LNCAP (cell line): ENCODE results near the gene RPS19.

ENCODE experiments used
- TF ChIP-seq, protein P1 (sequence below): fragments of 450-650 bp; IDR thresholded peaks from 2 replicates; pipeline ENCODE4 v1.5.1; 2017; ENCODE audit warnings: mild to moderate bottlenecking

The RPS19 gene

DNA sequence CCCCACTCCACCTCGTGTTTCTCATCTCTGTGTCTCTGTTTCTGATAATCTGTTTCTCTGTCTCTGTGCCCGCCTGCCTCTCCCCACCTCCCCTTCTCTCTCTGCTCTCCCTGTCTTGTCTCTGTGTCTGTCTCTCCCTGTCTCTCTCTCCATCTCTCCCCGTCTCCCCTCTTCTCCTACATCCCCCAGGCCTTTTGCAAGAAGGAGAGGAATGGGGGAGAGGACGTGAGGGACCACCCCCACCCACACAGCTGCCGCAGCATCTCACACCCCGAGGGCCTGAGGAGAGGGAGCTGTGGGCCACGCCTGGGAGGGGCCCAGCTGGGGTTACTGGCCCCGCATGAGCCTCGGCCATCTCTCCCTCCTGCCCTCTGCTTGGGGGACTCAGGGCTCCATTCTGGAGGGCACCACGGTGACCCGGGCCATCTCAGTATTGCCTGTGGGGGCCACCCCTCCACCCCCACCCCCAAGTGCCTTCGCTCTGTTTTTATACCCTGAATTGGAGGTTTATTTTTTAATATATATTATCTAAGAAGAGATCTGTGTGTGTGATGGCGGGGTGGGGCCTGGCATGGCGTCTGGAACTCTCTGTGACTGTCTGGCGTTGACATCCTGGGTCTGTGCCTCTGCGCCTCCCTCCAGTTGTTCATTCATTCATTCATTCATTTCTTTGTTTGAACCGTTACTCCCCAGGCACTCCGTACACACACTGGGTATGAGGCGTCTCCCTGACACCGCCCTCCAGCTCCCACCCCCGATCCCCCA is 47.0 kb downstream of the RPS19 start:
- TF ChIP-seq, protein P1, sequence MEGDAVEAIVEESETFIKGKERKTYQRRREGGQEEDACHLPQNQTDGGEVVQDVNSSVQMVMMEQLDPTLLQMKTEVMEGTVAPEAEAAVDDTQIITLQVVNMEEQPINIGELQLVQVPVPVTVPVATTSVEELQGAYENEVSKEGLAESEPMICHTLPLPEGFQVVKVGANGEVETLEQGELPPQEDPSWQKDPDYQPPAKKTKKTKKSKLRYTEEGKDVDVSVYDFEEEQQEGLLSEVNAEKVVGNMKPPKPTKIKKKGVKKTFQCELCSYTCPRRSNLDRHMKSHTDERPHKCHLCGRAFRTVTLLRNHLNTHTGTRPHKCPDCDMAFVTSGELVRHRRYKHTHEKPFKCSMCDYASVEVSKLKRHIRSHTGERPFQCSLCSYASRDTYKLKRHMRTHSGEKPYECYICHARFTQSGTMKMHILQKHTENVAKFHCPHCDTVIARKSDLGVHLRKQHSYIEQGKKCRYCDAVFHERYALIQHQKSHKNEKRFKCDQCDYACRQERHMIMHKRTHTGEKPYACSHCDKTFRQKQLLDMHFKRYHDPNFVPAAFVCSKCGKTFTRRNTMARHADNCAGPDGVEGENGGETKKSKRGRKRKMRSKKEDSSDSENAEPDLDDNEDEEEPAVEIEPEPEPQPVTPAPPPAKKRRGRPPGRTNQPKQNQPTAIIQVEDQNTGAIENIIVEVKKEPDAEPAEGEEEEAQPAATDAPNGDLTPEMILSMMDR, result no peak

DNA sequence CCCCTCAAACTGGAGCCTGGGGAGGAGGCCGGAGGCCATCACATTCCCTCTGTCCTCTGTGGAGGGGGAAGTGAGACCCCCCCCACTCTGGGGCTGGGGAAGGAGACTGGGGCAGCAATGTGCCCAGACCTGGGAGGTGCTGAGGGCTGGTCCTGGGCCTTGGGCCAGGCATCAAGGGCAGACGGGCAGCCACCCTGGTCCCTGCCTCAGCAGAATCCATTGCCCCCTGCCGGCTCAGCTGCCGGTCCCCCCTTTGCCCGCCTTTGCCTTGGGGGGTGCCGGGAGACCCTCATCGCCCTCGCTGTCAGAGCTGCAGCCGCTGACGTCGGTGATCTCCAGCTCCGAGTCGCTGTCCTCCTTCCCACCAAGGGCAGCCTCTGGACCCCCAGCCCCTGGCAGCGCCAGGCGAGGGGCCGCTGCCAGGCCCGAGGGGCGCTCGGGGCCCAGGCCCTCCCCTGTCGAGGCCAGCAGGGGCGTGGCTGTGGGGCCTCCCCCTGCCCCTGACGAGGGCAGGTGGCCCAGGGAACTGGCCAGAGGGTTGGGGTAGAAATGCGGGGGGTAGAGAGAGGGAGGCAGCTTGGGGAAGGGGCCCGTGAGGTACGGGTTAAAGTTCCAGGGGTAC is 48.0 kb downstream of the RPS19 start:
- TF ChIP-seq, protein P1, result no peak

DNA sequence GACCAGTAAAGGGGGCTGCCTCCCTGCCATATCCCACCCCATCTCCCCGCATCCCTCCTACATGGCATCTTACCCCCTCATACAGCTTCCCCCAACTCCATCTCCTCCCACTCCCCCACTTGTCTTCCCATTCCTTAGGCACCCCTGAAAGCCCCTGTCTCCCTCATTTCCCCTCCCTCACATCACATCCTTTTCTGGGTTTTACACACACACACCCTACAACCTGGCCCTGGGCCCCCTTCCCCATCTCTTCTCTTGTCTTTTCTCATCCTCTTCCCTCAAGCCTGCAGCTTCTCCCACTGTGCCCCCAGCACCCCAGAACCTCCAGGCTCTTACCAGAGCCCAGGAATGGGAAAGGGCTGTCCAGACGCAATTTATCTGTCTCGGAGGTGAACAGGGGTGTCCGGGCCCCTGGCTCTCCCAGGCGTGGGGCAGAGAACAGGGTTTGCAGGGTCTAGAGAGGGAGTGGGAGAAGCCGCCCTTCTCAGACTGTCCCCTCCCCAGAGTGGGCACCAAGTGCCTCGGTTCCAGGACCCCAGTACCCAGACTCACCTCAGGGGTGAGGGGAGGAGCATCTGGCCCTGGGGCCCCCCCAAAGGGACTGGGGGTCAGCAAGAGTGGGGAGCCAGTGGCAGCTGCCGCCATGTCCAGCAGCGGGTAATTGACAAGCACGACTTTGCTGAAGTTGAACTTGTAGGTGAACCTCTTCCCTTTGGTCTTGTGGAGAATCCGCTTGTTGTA is 48.8 kb downstream of the RPS19 start:
- TF ChIP-seq, protein P1, result no peak

DNA sequence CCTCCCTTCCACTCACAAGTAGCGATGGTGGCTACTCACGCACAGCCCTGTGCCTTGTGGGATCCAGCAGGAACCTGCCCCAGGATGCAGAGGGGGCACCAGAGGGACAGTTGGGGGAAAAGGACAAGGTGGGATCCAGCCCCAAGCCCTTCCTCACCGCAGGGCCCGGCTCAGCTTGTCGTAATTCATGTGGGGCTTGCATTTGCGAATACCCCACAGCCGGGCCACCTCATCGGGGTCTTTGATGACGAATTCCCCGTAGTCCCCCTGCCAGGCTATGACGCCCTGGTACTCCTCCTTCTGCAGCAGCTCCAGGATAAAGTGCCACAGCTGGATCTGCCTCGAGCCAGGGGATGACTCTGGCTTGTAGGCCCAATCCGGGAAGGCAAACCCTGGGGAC is 49.7 kb downstream of the RPS19 start:
- TF ChIP-seq, protein P1, result no peak

DNA sequence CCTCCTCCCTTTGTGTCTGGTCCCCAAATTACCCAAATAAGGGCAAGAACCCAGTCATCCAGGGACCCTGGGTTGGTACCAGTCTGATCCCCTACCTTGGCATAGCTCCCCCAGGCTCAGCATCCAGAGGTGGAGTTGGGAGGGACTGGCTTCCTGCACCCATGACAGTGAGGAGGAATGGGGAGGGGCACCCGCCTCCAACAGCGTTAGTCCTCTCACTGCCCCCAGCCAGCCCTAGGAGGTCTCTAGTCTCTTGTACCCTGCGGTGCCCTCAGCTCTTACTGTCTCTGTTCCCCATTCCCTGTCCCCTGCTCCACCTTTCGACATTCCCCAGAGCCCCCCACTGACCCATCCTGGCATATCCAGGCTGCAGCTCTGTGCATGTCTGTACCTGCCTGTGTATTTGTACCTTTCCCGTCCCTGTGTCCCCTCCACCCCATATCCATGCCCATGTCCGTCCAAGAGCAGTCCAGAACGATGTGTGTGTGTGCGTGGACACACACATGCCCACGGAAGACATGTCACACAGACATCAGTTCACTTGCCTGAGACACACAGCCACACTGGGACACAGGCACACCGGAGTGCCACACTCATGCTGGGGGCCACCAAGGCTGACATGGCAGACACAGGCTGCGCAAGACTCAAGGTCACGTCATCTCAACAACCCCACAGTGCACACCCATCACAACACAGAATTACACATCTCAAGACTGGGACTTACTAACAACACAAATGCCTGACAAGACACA is 50.4 kb downstream of the RPS19 start:
- TF ChIP-seq, protein P1, result no peak

DNA sequence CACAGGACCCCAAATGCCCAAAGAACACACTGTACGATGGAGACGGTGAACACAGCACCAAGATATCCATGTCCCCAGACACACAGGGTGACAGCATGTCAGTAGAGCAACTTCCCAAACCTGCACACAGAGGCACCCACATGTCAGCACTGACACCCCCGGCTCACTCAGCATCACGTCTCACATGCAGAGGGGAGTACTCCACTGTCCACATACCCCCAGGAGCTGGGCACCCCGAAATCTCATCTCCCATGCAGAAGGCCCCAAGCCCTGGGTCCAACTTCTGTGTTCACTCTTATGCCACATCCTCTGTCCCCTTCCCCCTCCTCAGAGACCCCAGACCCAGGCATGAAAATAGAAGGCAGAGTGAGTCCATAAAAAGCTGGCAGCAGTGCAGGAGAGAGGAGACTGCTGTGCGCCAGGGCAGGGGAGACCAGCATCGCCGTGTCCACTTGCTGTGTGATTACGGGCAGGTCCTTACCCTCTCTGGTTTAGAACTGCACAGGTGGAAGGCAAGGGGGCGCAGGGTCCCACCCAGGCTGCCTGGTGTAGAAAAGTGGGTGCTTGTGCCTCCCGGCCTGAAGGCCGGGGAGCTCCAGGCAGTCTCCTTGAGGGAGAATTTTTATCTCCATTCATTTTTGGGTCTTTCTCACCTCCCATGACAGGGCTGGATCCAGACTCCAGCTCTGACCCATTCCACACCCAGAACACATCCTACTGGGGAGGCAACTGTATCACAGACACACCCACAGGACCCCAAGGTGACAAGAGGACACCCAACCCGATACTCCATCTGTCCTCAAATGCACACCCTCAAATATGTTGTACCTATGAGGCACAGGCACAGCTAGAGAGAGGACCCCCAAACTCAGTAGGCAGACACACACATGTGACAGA is 51.2 kb downstream of the RPS19 start:
- TF ChIP-seq, protein P1, result no peak
